GM19467 (cell line): ENCODE measurements around the gene PPP2R2D.
"Not testable (repeated sequence)": the region's sequence is repeated elsewhere in the genome, so short reads cannot be mapped to it uniquely, and the experiment has no call there.

Source experiments
- ATAC-seq: cut with Tn5 transposase; IDR thresholded peaks from one replicate; pipeline ENCODE4 v1.9.1; 2021; ENCODE audit warnings: mild to moderate bottlenecking, moderate library complexity; ENCODE audit not compliant: unreplicated experiment

PPP2R2D gene

GRCh38 chr10:131946321-131946751 is 45.5 kb downstream of the PPP2R2D start:
- ATAC-seq = no peak

- ATAC-seq = no peak
Measured at GRCh38 chr10:131946880-131947279, 46.1 kb downstream of the PPP2R2D start.

- ATAC-seq = no peak
Measured at GRCh38 chr10:131947631-131948347, 47.0 kb downstream of the PPP2R2D start.

DNA sequence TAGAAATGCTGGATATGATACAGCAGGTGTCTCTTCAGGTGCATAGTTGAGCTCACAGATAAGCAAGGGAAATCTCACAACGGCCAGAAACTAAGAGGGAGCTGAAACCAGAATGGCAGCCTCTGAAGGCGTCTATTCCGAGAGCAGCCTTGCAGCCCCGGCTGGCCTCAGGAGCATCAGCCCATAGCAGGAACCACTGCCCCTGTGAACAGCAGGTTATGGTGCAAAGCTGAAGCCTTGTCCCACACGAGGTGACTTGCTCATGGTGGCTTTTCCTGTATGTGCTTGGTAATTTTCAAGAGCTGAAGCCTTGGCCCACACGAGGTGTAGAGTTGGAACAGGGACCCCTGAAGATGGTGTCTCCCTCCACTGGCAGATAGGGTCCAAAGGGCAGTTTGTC is 47.7 kb downstream of the PPP2R2D start:
- no peak for ATAC-seq

- ATAC-seq = no peak
Measured at GRCh38 chr10:131949041-131949862, 48.4 kb downstream of the PPP2R2D start.

DNA sequence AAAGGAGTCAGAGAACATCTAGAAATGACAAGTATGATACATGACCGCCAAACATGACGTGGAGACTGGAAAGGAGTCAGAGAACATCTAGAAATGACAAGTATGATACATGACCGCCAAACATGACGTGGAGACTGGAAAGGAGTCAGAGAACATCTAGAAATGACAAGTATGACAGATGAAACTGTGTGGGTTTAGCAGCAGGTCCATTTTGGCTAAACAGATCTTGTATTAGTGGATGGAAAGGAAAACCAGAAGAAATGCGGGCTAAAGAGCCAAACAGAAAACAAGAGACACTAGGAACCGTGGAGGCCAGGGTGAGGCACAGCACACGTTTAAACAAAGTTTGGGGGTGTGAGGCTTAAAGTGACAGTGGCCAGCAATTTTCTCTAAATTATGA is 49.1 kb downstream of the PPP2R2D start:
- not testable (repeated sequence) for ATAC-seq

- ATAC-seq = no peak
Measured at GRCh38 chr10:131954356-131954965, 53.7 kb downstream of the PPP2R2D start.

DNA sequence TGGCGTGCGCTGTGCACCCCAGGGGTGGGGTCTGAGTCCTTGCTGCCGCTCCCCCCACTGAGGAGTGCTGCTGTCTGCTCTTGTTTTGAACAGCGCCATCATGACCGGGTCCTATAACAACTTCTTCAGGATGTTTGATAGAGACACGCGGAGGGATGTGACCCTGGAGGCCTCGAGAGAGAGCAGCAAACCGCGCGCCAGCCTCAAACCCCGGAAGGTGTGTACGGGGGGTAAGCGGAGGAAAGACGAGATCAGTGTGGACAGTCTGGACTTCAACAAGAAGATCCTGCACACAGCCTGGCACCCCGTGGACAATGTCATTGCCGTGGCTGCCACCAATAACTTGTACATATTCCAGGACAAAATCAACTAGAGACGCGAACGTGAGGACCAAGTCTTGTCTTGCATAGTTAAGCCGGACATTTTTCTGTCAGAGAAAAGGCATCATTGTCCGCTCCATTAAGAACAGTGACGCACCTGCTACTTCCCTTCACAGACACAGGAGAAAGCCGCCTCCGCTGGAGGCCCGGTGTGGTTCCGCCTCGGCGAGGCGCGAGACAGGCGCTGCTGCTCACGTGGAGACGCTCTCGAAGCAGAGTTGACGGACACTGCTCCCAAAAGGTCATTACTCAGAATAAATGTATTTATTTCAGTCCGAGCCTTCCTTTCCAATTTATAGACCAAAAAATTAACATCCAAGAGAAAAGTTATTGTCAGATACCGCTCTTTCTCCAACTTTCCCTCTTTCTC is 55.0 kb downstream of the PPP2R2D start:
- no peak for ATAC-seq

DNA sequence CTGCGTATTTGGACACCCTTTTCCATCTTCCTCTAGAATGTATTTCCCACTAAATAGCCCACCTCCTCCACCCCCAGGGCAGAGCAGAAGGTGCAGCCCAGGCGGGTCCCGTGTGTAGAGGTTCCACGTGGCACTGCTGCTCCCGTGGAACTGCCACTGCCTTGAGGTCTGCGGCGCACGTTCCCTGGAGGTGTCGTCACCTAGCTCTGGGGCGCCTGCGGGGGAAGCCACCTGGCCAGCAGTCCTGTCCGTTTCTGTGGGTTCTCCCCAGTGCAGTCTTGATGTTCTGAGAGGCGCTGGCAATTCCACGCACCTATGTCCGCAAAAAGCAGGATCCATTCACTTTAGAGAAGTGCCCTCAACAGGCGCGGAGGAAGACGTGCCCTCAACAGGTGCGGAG is 59.0 kb downstream of the PPP2R2D start:
- no peak for ATAC-seq

DNA sequence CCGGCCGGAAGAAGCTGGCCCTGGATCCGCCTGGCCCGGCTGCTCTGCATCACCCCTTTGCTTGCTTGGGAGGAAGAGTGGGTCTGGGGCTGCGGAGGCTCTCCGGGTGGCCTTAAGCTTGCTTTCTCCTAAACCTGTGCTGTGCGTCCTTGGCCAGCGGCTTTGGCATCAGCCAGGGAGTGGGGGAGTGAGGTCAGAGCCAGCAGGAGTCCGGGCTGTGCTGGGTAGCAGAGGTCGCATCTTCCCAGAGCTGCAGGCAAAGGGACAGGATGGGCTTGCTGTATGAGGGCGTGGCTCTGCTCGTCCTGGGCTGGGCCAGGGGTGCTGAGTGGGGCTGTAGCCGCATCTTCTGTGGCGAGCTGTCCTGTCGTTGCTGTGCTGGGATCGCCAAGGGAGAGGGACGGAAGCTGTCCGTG is 59.8 kb downstream of the PPP2R2D start:
- no peak for ATAC-seq

DNA sequence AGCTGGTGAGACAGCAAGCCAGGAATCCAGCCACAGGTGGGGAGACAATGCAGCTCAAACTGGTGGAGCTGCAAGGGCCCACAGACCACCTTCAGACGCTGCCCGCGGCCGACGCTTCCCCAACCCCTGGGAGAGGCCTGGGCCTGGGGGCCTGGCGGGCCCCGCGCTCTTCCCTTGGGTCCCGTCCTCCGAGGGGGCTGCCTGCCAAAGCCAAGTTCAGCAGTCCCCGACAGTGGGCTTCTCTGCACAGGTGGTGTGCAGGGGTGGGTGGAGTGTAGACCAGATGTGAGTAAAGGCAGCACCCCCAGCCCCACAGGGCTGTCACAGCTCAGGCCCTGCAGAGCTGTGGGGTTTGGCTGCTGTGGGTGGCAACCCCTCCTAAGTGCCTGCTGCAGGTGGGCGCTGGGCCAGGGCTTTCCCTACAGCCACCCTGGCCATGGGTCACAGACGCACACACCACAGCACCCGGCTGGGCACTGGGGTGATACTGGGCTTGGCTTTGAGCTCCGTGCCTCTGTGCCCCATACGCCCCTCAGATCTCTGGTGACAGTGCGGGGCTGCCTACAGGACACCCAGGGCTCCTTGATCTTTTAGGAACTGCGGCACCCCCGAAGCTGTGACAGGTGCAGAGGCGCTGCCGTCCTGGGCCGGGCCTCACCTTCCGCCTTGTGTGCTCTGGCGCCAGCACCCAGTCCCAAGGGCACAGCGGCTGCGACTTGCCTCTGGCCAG is 60.4 kb downstream of the PPP2R2D start:
- ATAC-seq = no peak

DNA sequence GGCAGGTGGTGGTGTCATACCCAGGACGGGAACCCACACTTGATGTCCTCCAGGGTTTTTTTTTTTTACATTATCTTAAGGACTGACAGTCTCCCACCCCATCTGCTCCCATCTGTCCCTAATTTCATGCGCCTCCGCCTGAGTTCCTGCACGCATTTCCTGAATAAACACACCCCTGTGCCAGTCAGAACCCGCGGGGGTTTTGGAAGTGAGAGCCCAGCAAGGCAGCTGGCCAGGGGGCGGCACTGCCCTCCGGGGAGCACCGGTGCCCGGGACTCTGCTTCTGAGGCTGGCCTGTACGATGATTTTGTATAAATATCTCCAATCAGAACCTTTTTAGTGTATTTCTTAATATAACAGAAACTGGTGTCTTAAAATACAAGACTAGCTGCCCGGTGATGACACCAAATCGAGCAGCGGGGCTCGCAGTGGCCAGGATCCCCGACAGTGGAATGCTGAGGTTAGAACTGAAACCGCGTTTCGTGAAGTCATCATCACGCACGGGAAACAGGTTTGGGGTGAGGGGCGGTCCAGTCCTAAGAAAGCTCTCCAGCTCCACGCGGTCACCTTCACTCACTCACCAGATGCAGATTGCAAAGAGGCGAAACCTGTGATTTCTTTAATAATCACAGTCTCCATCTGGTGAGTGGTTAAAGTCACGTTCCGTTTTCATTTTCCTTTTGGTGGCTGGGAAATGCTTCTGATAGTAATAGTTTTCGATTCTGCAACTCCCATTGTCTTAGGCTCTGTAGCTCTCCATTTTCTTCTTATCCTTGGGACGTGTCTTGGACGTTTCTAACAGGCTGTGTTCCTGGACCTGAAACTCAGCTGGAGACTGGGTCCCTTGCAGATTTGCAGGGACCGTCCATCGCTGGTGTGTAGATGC is 61.2 kb downstream of the PPP2R2D start:
- no peak for ATAC-seq

GRCh38 chr10:131963350-131963749 is 62.5 kb downstream of the PPP2R2D start:
- no peak for ATAC-seq

DNA sequence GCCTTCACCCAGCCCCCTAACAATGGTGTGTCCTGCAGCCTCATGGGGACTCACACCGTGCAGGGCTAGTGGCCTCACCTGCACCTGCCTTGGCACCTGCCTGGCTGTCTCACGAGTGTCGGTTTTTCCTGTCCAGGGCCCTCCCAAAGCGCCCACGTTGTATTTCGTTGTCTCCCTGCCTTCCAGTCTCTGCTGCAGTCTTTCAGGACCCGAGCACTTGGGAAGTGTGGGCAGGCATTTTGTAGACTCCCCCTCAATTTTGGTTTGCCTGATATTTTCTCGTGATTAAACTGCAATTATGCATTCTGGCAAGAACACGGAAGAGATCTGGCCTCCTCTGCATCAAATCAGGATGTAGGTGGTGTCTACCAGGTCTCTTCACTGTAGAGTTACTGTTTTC is 63.0 kb downstream of the PPP2R2D start:
- no peak for ATAC-seq

GRCh38 chr10:131964298-131964697 is 63.5 kb downstream of the PPP2R2D start:
- ATAC-seq = no peak

DNA sequence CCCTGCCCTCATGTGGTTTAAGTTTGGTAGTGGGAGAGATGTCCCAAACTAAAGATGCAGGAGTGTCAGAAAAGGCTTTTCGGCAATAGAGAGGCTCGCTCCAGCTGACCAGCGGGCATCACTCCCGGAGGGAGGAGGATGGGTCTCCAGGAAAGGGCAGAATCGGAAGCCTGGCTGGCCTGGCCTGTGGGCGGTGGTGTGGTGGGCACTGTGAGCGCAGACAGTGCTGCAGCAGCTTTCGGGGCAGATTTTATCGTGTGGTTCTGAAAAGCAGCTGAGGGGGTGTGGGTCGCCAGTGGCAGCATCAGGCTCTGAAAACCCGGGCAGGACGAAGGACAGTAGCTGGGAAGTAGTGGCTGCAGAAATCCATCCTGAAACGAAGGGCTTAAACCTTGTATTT is 68.1 kb downstream of the PPP2R2D start:
- no peak for ATAC-seq

DNA sequence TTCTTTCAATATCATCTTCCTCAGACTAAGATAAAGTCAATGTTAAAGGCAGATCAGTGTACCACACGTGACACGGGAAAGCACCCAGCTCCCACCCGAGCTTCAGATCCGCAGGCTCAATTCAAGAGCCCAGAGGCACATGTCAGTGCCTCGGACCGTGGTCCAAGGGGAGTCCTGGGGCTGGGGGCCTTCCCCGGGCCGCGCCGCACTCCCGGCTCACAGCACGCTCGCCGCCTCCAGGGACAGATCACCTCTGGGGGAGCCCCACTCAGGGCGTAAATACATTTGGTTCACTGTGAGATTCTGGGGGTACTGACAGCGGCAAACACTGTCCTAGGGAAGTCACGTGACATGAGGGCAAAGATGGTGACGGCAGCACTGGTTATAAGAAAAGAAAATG is 70.1 kb downstream of the PPP2R2D start:
- ATAC-seq = no peak

DNA sequence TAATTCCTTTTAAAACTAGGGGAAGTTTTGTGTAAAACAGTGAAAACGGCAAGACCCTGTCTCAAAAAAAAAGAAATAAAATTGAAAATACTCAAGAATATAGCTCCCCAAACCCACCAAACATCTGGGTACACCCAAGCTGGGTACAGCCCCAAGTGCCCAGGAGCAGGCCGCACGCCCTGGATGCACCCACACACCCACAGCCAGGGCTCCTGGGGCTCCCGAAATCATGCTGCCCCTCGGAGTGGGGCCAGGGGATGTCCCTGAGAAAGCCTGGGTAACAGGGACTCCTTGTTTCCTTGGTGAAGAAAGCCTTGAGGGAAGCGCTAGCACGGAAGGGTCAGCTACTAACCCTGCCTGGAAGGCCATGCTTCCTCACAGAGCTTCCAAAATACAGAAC is 70.8 kb downstream of the PPP2R2D start:
- no peak for ATAC-seq

DNA sequence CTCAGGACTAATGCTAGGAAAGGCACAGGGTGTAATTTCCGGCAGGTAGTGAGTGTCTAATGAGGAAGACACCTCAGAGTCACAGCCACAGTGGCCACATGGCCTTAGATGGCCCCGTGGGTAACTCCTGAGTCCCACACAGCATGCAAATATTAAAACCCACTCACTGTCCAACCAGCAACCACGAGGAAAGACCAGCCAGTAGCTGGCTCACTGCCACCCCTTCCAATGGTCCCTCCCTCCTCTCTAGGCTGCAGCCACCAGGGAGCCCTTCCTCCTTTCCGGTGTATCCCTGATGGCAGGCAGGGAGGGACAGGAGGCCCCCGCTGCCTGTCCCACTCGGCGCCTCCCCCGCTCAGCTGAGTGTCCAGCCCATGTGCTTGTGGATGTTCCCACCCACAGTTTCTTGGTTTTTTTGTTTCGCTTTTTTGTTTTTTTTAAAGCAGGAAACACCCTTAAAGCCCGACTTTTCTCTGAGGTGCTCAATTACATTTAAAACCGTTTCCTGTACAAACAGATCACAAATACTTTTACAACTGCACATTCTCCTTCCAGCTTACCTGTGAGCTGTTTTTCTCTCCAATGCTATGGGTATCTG is 71.8 kb downstream of the PPP2R2D start:
- no peak for ATAC-seq
